Neuron (in vitro differentiated cells): ENCODE measurements around the gene BLID.
A peak's percentile ranks its signal among the peaks of the same experiment; 100 is the strongest.

ENCODE experiments used
- H2AFZ ChIP-seq: one replicate; pipeline ENCODE4 v1.6.1; 2013; ENCODE audit warnings: low read depth, mild to moderate bottlenecking, inconsistent platforms, low read length, moderate library complexity
- H3K27me3 ChIP-seq: one replicate; pipeline ENCODE4 v1.6.1; 2013; ENCODE audit warnings: low read length; ENCODE audit not compliant: insufficient read depth
- H3K36me3 ChIP-seq: one replicate; pipeline ENCODE4 v1.6.1; 2013; ENCODE audit warnings: low read length; ENCODE audit not compliant: insufficient read depth
- H3K4me1 ChIP-seq: one replicate; pipeline ENCODE4 v1.6.1; 2013; ENCODE audit warnings: low read length; ENCODE audit not compliant: insufficient read depth
- H3K4me3 ChIP-seq: 2 replicates; pipeline ENCODE4 v1.5.1; 2013; ENCODE audit warnings: mild to moderate bottlenecking, low read length, moderate library complexity
- H3K9me3 ChIP-seq: one replicate; pipeline ENCODE4 v1.6.1; 2013; ENCODE audit warnings: low read length

Gene BLID

GRCh38 chr11:122115524-122116379, at the start of gene BLID:
BLID (minus strand) TSS chr11:122116215; CDS start chr11:122115922, 293 bp downstream.
- no peaks in the 10 kb centered on the region for H3K9me3 ChIP-seq
- H3K36me3 ChIP-seq: no peaks in the 10 kb centered on the region
- H3K4me3 ChIP-seq: no peak within 1 kb of the TSS
- no peaks in the 10 kb centered on the region for H3K4me1 ChIP-seq
- H3K27me3 ChIP-seq: no peaks in the 10 kb centered on the region
- H2AFZ ChIP-seq: no peak within 1 kb of the TSS

- Histone ChIP-seq H3K9me3 (no peaks in the 10 kb centered on the region), H3K4me3 (no peak overlapping the region), H2AFZ (no peak overlapping the region), H3K27me3 (no peaks in the 10 kb centered on the region), H3K4me1 (peaks cover 8% of the 10 kb centered on the region), H3K36me3 (no peaks in the 10 kb centered on the region)
These were observed 47.2 kb upstream of the BLID start for GRCh38 chr11:122163053-122163819.

GRCh38 chr11:122162095-122162494, 46.1 kb upstream of the BLID start:
- Histone ChIP-seq H3K27me3 (no peaks in the 10 kb centered on the region), H2AFZ (no peak overlapping the region), H3K4me1 (peaks cover 8% of the 10 kb centered on the region), H3K4me3 (no peak overlapping the region), H3K36me3 (no peaks in the 10 kb centered on the region), H3K9me3 (no peaks in the 10 kb centered on the region)

GRCh38 chr11:122160841-122161590, 45.0 kb upstream of the BLID start:
- Histone ChIP-seq H3K36me3 (no peaks in the 10 kb centered on the region), H3K9me3 (no peaks in the 10 kb centered on the region), H3K27me3 (no peaks in the 10 kb centered on the region), H3K4me3 (no peak overlapping the region), H2AFZ (no peak overlapping the region), H3K4me1 (peaks cover 8% of the 10 kb centered on the region)

GRCh38 chr11:122159861-122160260, 43.8 kb upstream of the BLID start:
- Histone ChIP-seq H3K27me3 (no peaks in the 10 kb centered on the region), H2AFZ (no peak overlapping the region), H3K4me1 (peaks cover 8% of the 10 kb centered on the region), H3K4me3 (no peak overlapping the region), H3K9me3 (no peaks in the 10 kb centered on the region), H3K36me3 (no peaks in the 10 kb centered on the region)

GRCh38 chr11:122159173-122159721, 43.2 kb upstream of the BLID start:
- Histone ChIP-seq H3K4me1 (peaks cover 14% of the 10 kb centered on the region), H3K27me3 (no peaks in the 10 kb centered on the region), H3K9me3 (no peaks in the 10 kb centered on the region), H2AFZ (peak overlapping the region; percentile 6), H3K4me3 (no peak overlapping the region), H3K36me3 (no peaks in the 10 kb centered on the region)

GRCh38 chr11:122158171-122158570, 42.2 kb upstream of the BLID start:
- Histone ChIP-seq H3K4me1 (peaks cover 20% of the 10 kb centered on the region), H3K4me3 (no peak overlapping the region)

GRCh38 chr11:122157653-122158161, 41.7 kb upstream of the BLID start:
- Histone ChIP-seq H3K9me3 (no peaks in the 10 kb centered on the region), H3K27me3 (no peaks in the 10 kb centered on the region), H3K4me3 (no peak overlapping the region), H3K4me1 (peaks cover 20% of the 10 kb centered on the region), H2AFZ (no peak overlapping the region), H3K36me3 (no peaks in the 10 kb centered on the region)

More at GRCh38 chr11:122158171-122158570, 42.2 kb upstream of the BLID start:
- no peaks in the 10 kb centered on the region for H3K36me3 ChIP-seq
- H3K9me3 ChIP-seq: no peaks in the 10 kb centered on the region
- H2AFZ ChIP-seq: no peak overlapping the region
- no peaks in the 10 kb centered on the region for H3K27me3 ChIP-seq

- Histone ChIP-seq H3K9me3 (no peaks in the 10 kb centered on the region), H3K4me3 (no peak overlapping the region), H3K36me3 (no peaks in the 10 kb centered on the region), H2AFZ (no peak overlapping the region), H3K27me3 (no peaks in the 10 kb centered on the region), H3K4me1 (peaks cover 20% of the 10 kb centered on the region)
These were observed 40.9 kb upstream of the BLID start for GRCh38 chr11:122156940-122157382.

- no peaks in the 10 kb centered on the region for H3K9me3 ChIP-seq
- H3K4me1 ChIP-seq: peaks cover 20% of the 10 kb centered on the region
- no peak overlapping the region for H3K4me3 ChIP-seq
- no peaks in the 10 kb centered on the region for H3K27me3 ChIP-seq
- no peaks in the 10 kb centered on the region for H3K36me3 ChIP-seq
- no peak overlapping the region for H2AFZ ChIP-seq
These were observed 39.9 kb upstream of the BLID start for GRCh38 chr11:122155765-122156527.

- Histone ChIP-seq H3K9me3 (no peaks in the 10 kb centered on the region), H2AFZ (no peak overlapping the region), H3K36me3 (no peaks in the 10 kb centered on the region), H3K4me1 (peaks cover 20% of the 10 kb centered on the region), H3K4me3 (no peak overlapping the region), H3K27me3 (no peaks in the 10 kb centered on the region)
These were observed 39.0 kb upstream of the BLID start for GRCh38 chr11:122154994-122155393.

GRCh38 chr11:122154227-122154626, 38.2 kb upstream of the BLID start:
- H2AFZ ChIP-seq: no peak overlapping the region
- H3K36me3 ChIP-seq: no peaks in the 10 kb centered on the region
- H3K4me1 ChIP-seq: peaks cover 16% of the 10 kb centered on the region
- H3K9me3 ChIP-seq: no peaks in the 10 kb centered on the region
- H3K27me3 ChIP-seq: no peaks in the 10 kb centered on the region
- no peak overlapping the region for H3K4me3 ChIP-seq
